Spleen (tissue), 11 donors: ENCODE results near the gene ST6GALNAC3. TPM values are rescaled to one million over a fixed set of nuclear protein-coding genes. Genes with fewer than 3 reads are reported as not detected.
A peak's percentile ranks its signal among the peaks of the same experiment; 100 is the strongest.

Experiments
- DNase-seq: peaks from one replicate; pipeline ENCODE4 v3.0.0-alpha.2; 2020
- H3K27ac ChIP-seq, 8 donors: fragments of 200-600 bp; sonication (generic) in 7 of 8; 1 replicate in 4 of 8; 2 replicates in 4 of 8; pipeline versions ENCODE4 v1.5.0 to v1.8.0; 2016 to 2021; ENCODE audit warnings: inconsistent platforms in 4 of 8, mild to moderate bottlenecking in 4 of 8, moderate library complexity in 1 of 8
- H3K27me3 ChIP-seq, 7 donors: fragments of 200-600 bp; sonication (generic) in 6 of 7; replicated peaks in 1 of 7; 1 replicate in 4 of 7; 2 replicates in 3 of 7; pipeline versions ENCODE4 v1.5.0 to v1.8.0; 2016 to 2021; ENCODE audit warnings: inconsistent platforms in 3 of 7, mild to moderate bottlenecking in 1 of 7
- H3K36me3 ChIP-seq, 6 donors: fragments of 200-600 bp; sonication (generic) in 5 of 6; 1 replicate in 4 of 6; 2 replicates in 2 of 6; pipeline versions ENCODE4 v1.5.0 to v1.8.0; 2016 to 2021; ENCODE audit warnings: inconsistent platforms in 2 of 6
- H3K4me1 ChIP-seq, 6 donors: fragments of 200-600 bp; sonication (generic) in 5 of 6; 1 replicate in 3 of 6; 2 replicates in 3 of 6; pipeline versions ENCODE4 v1.5.0 to v1.8.0; 2016 to 2021; ENCODE audit warnings: inconsistent platforms in 3 of 6
- H3K4me3 ChIP-seq, 8 donors: fragments of 200-600 bp; sonication (generic) in 7 of 8; 1 replicate in 4 of 8; 2 replicates in 4 of 8; pipeline versions ENCODE4 v1.5.0 to v1.8.0; 2016 to 2021; ENCODE audit warnings: inconsistent platforms in 4 of 8, mild to moderate bottlenecking in 4 of 8, moderate library complexity in 2 of 8
- H3K9me3 ChIP-seq, 8 donors: fragments of 200-600 bp; sonication (generic) in 7 of 8; 1 replicate in 4 of 8; 2 replicates in 4 of 8; pipeline versions ENCODE4 v1.5.0 to v1.8.0; 2016 to 2021; ENCODE audit warnings: inconsistent platforms in 4 of 8
- POLR2A ChIP-seq, 3 donors: fragments of 450-650 bp; IDR thresholded peaks; one replicate each; pipeline ENCODE4 v1.5.1; 2017; ENCODE audit warnings: antibody characterized with exemption in 3 of 3, mild to moderate bottlenecking in 1 of 3
- POLR2AphosphoS5 ChIP-seq, 3 donors: sonication (generic); formaldehyde crosslinking; IDR thresholded peaks; one replicate each; pipeline ENCODE4 v1.5.1; 2017; ENCODE audit warnings: antibody characterized with exemption in 3 of 3
- WGBS, 5 donors: extraction: QIAGEN DNeasy Blood & Tissue Kit in 3 of 5; methylation state at CpG; one replicate each; pipeline versions ENCODE4 v1.1.5 to v1.1.7; 2013 to 2018; 5-methylcytosine and 5-hydroxymethylcytosine counted together
- intact Hi-C: fragments of 100-400 bp; cut with DNase I; formaldehyde crosslinking; loops from one replicate; pipeline ENCODE4 v1.15.0; 2023; ENCODE audit warnings: low total_unique reads
- polyA plus RNA-seq, 3 donors: library from polyadenylated mRNA; stranded (reverse); fragments of 200-250 nt; gene quantifications; one replicate each; pipeline ENCODE4 v1.2.1, GENCODE V29; 2013
- total RNA-seq, 7 donors: library from RNA; depleted of rRNA in 3 of 7; stranded (reverse); fragments of >200 nt in 3 of 7; fragmentation: NEBNext Ultra II Directional in 4 of 7; extraction: Animal tissue kit (Norgen Biotek cat#: 25700) in 4 of 7; gene quantifications; one replicate each; pipeline versions ENCODE4 v1.1.0 to v1.2.1, GENCODE V29; 2016 to 2021
- TF ChIP-seq, protein P1 (sequence below), 11 experiments: fragments of 200-600 bp in 7 of 11; fragments of 450-650 bp in 4 of 11; sonication (generic) in 4 of 11; IDR thresholded peaks in 8 of 11; conservative IDR thresholded peaks in 3 of 11; 1 replicate in 7 of 11; 2 replicates in 4 of 11; pipeline versions ENCODE4 v1.4.0 to v1.8.0; 2016 to 2021; ENCODE audit warnings: antibody characterized with exemption in 11 of 11, inconsistent platforms in 4 of 11, mild to moderate bottlenecking in 1 of 11
- donor health status: healthy with polysubstance abuse.
- donor health status: DM: no; HTN: no; CAD: no; lungs with moderate emphysema.
- donor health status: DM: no; HTN: no; CAD: no.
- donor health status: Bipolar disorder and iron deficiency.
- donor health status: healthy.
- donor health status: DM: no; HTN: no; CAD: no.
- donor health status: DM: yes; HTN: yes; CAD: no.

Gene ST6GALNAC3
- total and polyA plus RNA-seq, 10 donors, result 0.93 to 24.7 (median 10.1) TPM

DNA sequence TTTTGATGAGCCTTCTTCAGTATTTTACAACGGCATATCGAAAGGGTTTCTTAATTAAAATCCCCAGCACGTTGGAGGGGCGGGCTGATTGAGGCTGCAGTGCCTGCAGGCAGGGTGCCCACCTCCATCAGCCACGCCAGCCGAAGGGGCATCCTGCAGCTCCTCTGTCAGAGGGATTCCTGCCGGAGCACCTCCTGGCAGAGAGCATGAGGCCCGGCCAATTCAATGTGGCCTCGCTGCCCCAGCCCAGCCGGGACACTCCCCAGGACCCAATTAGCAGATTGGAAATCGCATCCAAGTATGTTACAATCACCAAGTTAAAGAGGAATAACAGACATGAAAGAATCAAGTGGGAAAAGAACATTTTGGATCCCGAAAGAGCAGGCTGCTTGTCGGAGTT is 216.6 kb downstream of the ST6GALNAC3 start:
- H3K4me3 ChIP-seq, result no peak overlapping the region
- no peak for DNase-seq
- intact Hi-C loops, result no loop called here
- H3K9me3 ChIP-seq, result no peaks in the 10 kb centered on the region
- no peaks in the 10 kb centered on the region for H3K27me3 ChIP-seq
- 86 to 93% (median 92%) methylated on average over 13 of the region's 13 CpGs for WGBS, 5 donors
- no peak for TF ChIP-seq POLR2AphosphoS5 (IDR thresholded peaks at IDR 0.05)
- TF ChIP-seq, protein P1, sequence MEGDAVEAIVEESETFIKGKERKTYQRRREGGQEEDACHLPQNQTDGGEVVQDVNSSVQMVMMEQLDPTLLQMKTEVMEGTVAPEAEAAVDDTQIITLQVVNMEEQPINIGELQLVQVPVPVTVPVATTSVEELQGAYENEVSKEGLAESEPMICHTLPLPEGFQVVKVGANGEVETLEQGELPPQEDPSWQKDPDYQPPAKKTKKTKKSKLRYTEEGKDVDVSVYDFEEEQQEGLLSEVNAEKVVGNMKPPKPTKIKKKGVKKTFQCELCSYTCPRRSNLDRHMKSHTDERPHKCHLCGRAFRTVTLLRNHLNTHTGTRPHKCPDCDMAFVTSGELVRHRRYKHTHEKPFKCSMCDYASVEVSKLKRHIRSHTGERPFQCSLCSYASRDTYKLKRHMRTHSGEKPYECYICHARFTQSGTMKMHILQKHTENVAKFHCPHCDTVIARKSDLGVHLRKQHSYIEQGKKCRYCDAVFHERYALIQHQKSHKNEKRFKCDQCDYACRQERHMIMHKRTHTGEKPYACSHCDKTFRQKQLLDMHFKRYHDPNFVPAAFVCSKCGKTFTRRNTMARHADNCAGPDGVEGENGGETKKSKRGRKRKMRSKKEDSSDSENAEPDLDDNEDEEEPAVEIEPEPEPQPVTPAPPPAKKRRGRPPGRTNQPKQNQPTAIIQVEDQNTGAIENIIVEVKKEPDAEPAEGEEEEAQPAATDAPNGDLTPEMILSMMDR (IDR thresholded peaks at IDR 0.05 in 8 of 11, conservative IDR thresholded peaks at IDR 0.05 in 3 of 11), result no peak
- no peak for TF ChIP-seq POLR2A (IDR thresholded peaks at IDR 0.05)
- H3K4me1 ChIP-seq, result peaks cover 0 to 69% (median 25%) of the 10 kb centered on the region in 6 donors
- H3K36me3 ChIP-seq, result no peaks in the 10 kb centered on the region
- no peak overlapping the region for H3K27ac ChIP-seq

DNA sequence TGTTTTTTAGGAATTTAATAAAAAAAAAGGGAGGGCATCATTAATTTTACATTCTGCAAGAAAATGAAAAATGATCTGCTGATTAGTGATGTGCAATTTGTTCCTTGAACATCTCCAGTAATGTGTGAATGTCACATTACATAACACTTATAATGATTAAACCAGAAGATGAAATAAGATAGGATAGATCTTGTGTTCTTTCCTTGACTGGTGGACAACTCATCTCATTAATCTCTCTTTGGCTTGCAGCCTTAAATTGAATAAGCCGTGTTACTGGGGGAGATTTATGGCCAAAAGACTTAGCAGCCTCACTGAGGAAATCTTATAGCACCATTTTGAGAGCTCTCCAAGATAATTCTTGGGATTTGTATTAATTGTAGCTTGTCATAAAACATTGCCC is 217.2 kb downstream of the ST6GALNAC3 start:
- no peak for DNase-seq
- Histone ChIP-seq H3K4me3 (no peak overlapping the region), H3K4me1 (peaks cover 0 to 63% (median 25%) of the 10 kb centered on the region in 6 donors), H3K9me3 (no peaks in the 10 kb centered on the region), H3K27ac (peak overlapping the region in 2 of 8 donors; percentile 61 to 63), H3K36me3 (no peaks in the 10 kb centered on the region), H3K27me3 (no peaks in the 10 kb centered on the region)
- intact Hi-C loops, result no loop called here
- WGBS, 5 donors, result 79 to 97% (median 89%) methylated on average over 1 of the region's 1 CpG
- TF ChIP-seq, protein P1 (IDR thresholded peaks at IDR 0.05 in 8 of 11, conservative IDR thresholded peaks at IDR 0.05 in 3 of 11), result no peak
- TF ChIP-seq POLR2A (IDR thresholded peaks at IDR 0.05), result no peak
- TF ChIP-seq POLR2AphosphoS5 (IDR thresholded peaks at IDR 0.05), result no peak

DNA sequence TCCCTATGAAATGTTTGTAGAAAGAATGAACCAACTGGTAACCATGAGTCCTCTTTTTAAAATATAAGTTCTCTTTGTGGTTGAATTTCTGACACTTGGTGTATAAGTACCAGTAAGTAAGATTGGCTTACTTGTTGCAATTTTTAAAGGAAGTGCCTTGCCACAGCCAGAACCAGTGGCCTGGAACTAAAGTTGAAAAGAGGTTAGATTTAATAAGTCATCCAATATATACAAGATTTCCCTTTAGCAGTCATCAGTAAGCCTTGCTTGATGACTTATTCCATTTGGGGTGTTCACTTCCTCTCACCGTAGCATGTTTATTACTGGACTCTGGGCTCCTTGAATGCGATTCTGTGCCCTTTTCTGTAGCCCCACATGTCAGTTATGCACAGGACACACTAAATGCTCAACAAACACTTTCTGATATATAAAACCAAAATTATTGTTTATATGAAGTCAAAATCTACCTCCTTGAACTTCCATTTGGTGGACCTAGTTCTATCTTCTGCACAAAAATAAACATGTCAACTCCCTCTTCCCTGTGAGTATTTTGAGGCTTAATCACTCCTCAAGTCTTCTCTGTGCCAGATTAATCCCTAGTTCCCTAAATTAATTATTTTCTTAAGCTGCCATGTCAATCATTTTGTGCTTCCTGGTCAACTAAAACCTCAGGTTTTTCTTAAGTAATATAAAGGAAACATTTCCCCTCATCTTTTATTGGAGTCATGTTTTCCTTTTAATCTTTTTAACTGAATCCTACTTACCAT is 218.1 kb downstream of the ST6GALNAC3 start:
- no peaks in the 10 kb centered on the region for H3K27me3 ChIP-seq
- H3K4me1 ChIP-seq, result peaks cover 0 to 61% (median 25%) of the 10 kb centered on the region in 6 donors
- no peaks in the 10 kb centered on the region for H3K36me3 ChIP-seq
- H3K27ac ChIP-seq, result peak overlapping the region in 3 of 8 donors; percentile 4 to 63 (median 61)
- H3K4me3 ChIP-seq, result no peak overlapping the region
- TF ChIP-seq, protein P1 (IDR thresholded peaks at IDR 0.05 in 8 of 11, conservative IDR thresholded peaks at IDR 0.05 in 3 of 11), result no peak
- TF ChIP-seq POLR2A (IDR thresholded peaks at IDR 0.05) (no peak), POLR2AphosphoS5 (IDR thresholded peaks at IDR 0.05) (no peak)
- intact Hi-C loops, result no loop called here
- DNase-seq, result no peak
- no peaks in the 10 kb centered on the region for H3K9me3 ChIP-seq
- WGBS, 5 donors, result 68 to 88% (median 75%) methylated on average over 2 of the region's 2 CpGs

DNA sequence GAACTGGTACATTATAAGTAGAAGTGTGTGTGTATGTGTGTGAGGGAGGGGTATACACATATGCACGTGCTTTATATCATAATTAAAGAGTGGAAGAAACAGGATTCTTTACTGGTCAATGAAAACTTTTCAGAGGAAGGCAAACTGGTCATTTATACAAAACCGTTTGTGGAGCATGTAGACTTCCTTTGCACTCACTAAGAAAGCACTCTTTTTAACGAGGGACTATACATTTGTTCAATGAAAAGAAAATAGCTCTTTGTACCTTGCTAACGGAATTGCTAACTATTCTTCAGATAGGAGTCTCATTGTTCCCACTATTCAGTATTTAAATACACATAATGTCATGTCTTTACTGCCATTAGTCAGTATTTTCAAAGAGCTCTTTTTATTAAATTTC is 219.3 kb downstream of the ST6GALNAC3 start:
- no peak for TF ChIP-seq POLR2A (IDR thresholded peaks at IDR 0.05)
- TF ChIP-seq, protein P1 (IDR thresholded peaks at IDR 0.05 in 8 of 11, conservative IDR thresholded peaks at IDR 0.05 in 3 of 11), result no peak
- TF ChIP-seq POLR2AphosphoS5 (IDR thresholded peaks at IDR 0.05), result no peak
- peak overlapping the region in 7 of 8 donors; percentile 30 to 63 (median 46) for H3K27ac ChIP-seq
- no peaks in the 10 kb centered on the region for H3K36me3 ChIP-seq
- H3K27me3 ChIP-seq, result no peaks in the 10 kb centered on the region
- DNase-seq, result no peak
- 51 to 74% (median 68%) methylated on average over 4 of the region's 4 CpGs for WGBS, 5 donors
- no peaks in the 10 kb centered on the region for H3K9me3 ChIP-seq
- no peak overlapping the region for H3K4me3 ChIP-seq
- peaks cover 0 to 61% (median 25%) of the 10 kb centered on the region in 6 donors for H3K4me1 ChIP-seq
- intact Hi-C loops, result no loop called here
